ENCODE results near the gene INTS4. TPM values are rescaled to one million over a fixed set of nuclear protein-coding genes. Genes with fewer than 3 reads are reported as not detected.

Gene INTS4
- total and polyA plus RNA-seq, 2 of the 8 experiments (the other 6 are each of a cell fraction or from before 2014, with no cell fraction given) = 27.0 to 31.3 TPM

DNA sequence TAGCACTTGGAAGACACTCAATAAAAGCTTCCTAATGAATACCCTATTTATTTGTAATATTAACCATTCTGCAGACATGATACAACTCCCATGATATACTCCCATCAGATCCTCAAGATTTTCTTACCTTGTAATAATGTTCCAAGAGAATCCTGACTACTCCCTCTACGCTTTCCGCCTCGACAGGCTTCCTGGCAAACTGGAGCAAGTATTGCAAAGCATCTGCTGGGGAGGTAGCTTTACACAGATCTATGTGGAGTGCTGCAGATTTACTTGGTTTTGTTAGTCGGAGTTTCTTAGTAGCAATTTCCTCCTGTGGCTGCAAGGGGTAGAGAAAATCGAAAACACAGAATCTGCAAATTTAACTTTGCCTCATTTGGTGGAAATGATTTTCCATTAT is 3.5 kb downstream of the INTS4 start:
- Histone ChIP-seq H3K36me3 (ENCODE audit: control insufficient read depth in 2 of 4, insufficient read depth in 4 of 4, low read length in 3 of 4) (peaks cover 0 to 27% (median 8%) of the 10 kb centered on the region in 4 experiments; a peak in 5 of 8 replicates), H2BK12ac (ENCODE audit: low read depth, low read length) (no peak overlapping the region), H2BK120ac (replicated peaks; ENCODE audit: low read depth, low read length) (no peak overlapping the region), H2AFZ (ENCODE audit: low read length) (no peak overlapping the region), H3K18ac (ENCODE audit: extremely low read depth, low read length) (no peak overlapping the region), H3K4me2 (ENCODE audit: insufficient read depth in 1 of 2, low read depth in 2 of 2, low read length in 2 of 2) (no peak overlapping the region), H2BK15ac (ENCODE audit: low read length) (no peak overlapping the region), H2BK5ac (ENCODE audit: low read depth, low read length) (no peak overlapping the region), H2BK20ac (ENCODE audit: low read length) (no peak overlapping the region), H3K9ac (replicated peaks in 1 of 4; ENCODE audit: extremely low read depth in 1 of 4, low read depth in 3 of 4, low read length in 3 of 4) (no peak overlapping the region), H4K5ac (ENCODE audit: insufficient read length, low read depth, low read length) (no peak overlapping the region), H4K91ac (replicated peaks; ENCODE audit: insufficient read length, low read length) (no peak overlapping the region), H3K23me2 (ENCODE audit: low read depth, low read length) (no peaks in the 10 kb centered on the region; the same call in 1 of the 2 replicates), H3K79me1 (ENCODE audit: low read depth, low read length) (no peaks in the 10 kb centered on the region), H3K4me1 (replicated peaks in 1 of 4; ENCODE audit: control insufficient read depth in 3 of 4, insufficient read depth in 4 of 4, low read length in 3 of 4) (peaks cover 0 to 4% (median 1%) of the 10 kb centered on the region in 4 experiments; a peak in 4 of 7 replicates), H3K27me3 (replicated peaks in 1 of 4; ENCODE audit: control insufficient read depth in 3 of 4, extremely low read depth in 1 of 4, insufficient read depth in 3 of 4, low read length in 3 of 4) (no peaks in the 10 kb centered on the region), H3K4ac (replicated peaks; ENCODE audit: insufficient read length, low read depth, low read length) (no peak overlapping the region), H3K9me3 (ENCODE audit: insufficient read depth in 2 of 2, low read depth in 1 of 2, low read length in 1 of 2) (no peaks in the 10 kb centered on the region), H3K56ac (replicated peaks; ENCODE audit: insufficient read length, low read depth, low read length) (no peak overlapping the region), H3K79me2 (ENCODE audit: control insufficient read depth in 1 of 2, insufficient read depth in 2 of 2, low read length in 2 of 2) (peaks cover 5 to 20% of the 10 kb centered on the region in 2 experiments; a peak in 3 of 4 replicates), H2AK5ac (ENCODE audit: low read depth, low read length) (no peak overlapping the region), H3K4me3 (ENCODE audit: extremely low read depth in 1 of 4, insufficient read depth in 2 of 4, low read depth in 3 of 4, low read length in 4 of 4) (no peak overlapping the region), H4K20me1 (replicated peaks in 1 of 2; ENCODE audit: control insufficient read depth in 1 of 2, insufficient read depth in 2 of 2, low read length in 2 of 2) (peaks cover 0 to 3% of the 10 kb centered on the region in 2 experiments), H4K8ac (ENCODE audit: extremely low read depth, insufficient read depth, low read length) (no peak overlapping the region), H3K14ac (ENCODE audit: insufficient read length) (no peak overlapping the region), H3K23ac (ENCODE audit: insufficient read length) (no peak overlapping the region), H3K27ac (ENCODE audit: low read depth, low read length) (no peak overlapping the region)
- no peak for DNase-seq (ENCODE audit: low read depth in 1 of 2, low spot score in 2 of 2)
- WGBS, 2 experiments (ENCODE audit: extremely low coverage in 1 of 2, insufficient coverage in 1 of 2, insufficient read length in 1 of 2, insufficient replicate concordance in 2 of 2, low coverage in 1 of 2, low lambda C conversion rate in 2 of 2, missing lambda C conversion rate in 1 of 2) = 96% methylated on average over 5 of the region's 5 CpGs; no CpG with 5 or more reads in 1 of the 2 experiments
- CTCF ChIA-PET (ENCODE audit: partially characterized antibody) = interaction anchor here (1.1 kb wide), 1 partner anchor 83 kb away, joined by 3 read pairs; no protein-coding TSS in a partner anchor
- no peak for TF ChIP-seq BRCA1 (IDR thresholded peaks at IDR 0.05; ENCODE audit: low read depth, low read length)
- TF ChIP-seq NRF1 (IDR thresholded peaks at IDR 0.05; ENCODE audit: low read depth, low read length) = no peak
- no peak for TF ChIP-seq EZH2 (IDR thresholded peaks at IDR 0.05; ENCODE audit: low read depth, low read length, severe bottlenecking)
- no peak for TF ChIP-seq EP300 (IDR thresholded peaks at IDR 0.05; ENCODE audit: borderline replicate concordance in 1 of 2, low read depth in 2 of 2, low read length in 2 of 2)
- TF ChIP-seq KDM5A (IDR thresholded peaks at IDR 0.05; ENCODE audit: low read length) = no peak
- no peak for TF ChIP-seq BCL11A (IDR thresholded peaks at IDR 0.05; ENCODE audit: low read depth in 2 of 2, low read length in 2 of 2)
- no peak for TF ChIP-seq EGR1 (IDR thresholded peaks at IDR 0.05; ENCODE audit: borderline replicate concordance, low read depth, low read length)
- no peak for TF ChIP-seq POLR2AphosphoS5 (IDR thresholded peaks at IDR 0.05; ENCODE audit: low read depth, low read length)
- TF ChIP-seq CHD1 (IDR thresholded peaks at IDR 0.05; ENCODE audit: low read depth, low read length) = no peak
- POLR2A ChIA-PET (ENCODE audit: partially characterized antibody) = no interaction called here
- FAIRE-seq = no peak
